K562 (cell line): ENCODE data around the gene WFIKKN1. TPM values are rescaled to one million over a fixed set of nuclear protein-coding genes. Genes with fewer than 3 reads are reported as not detected.

Source experiments
- ATAC-seq: fragments of 200-7000 bp; cut with Tn5 transposase; 3 replicates; pipeline ENCODE4 v1.9.1; 2020; ENCODE audit warnings: moderate library complexity
- BruUV-seq: library from RNA; stranded (reverse); fragments of 400-500 nt; replicated peaks from 2 replicates; lab custom pipeline; 2021; lab: Mats Ljungman, UMichigan
- CTCF ChIA-PET: fragments of 300-600 bp; formaldehyde crosslinking; extraction: SDS; loops from one replicate; lab custom pipeline; 2021; ENCODE audit warnings: low intra/inter-chr PET ratio; lab: Yijun Ruan, JAX
- POLR2A ChIA-PET: fragments of 300-600, 350-650 bp; sonication (Branson Sonifier 250); formaldehyde crosslinking; extraction: SDS; loops from one replicate; lab custom pipeline; 2021; ENCODE audit warnings: antibody characterized with exemption, inconsistent platforms; lab: Yijun Ruan, JAX
- DNase-seq, 4 experiments: peaks; one replicate each; pipeline versions ENCODE4 v3.0.0 to v3.0.0-alpha.2; 2011 to 2018; ENCODE audit warnings: low spot score in 3 of 4, mixed read lengths in 3 of 4; ENCODE audit errors: extremely low read depth in 1 of 4
- FAIRE-seq: peaks from 2 replicates; lab custom pipeline; 2011; peaks lifted over from hg19 to GRCh38; lab: Jason Lieb, UNC
- H2AFZ ChIP-seq: 2 replicates; pipeline ENCODE4 v1.6.0; 2011; ENCODE audit warnings: low read depth, low read length, control low read depth, inconsistent platforms
- H3K27ac ChIP-seq: fragments of 200-600 bp; 3 replicates; pipeline ENCODE4 v1.8.0; 2011; ENCODE audit warnings: low read depth, mild to moderate bottlenecking, control low read depth, inconsistent platforms, low read length, moderate library complexity, mixed read lengths; ENCODE audit errors: extremely low read depth
- H3K27me3 ChIP-seq, 2 experiments: fragments of 300-600 bp in 1 of 2; 2 replicates in 1 of 2; 3 replicates in 1 of 2; pipeline versions ENCODE4 v1.6.0 to v1.8.0; 2011; ENCODE audit warnings: inconsistent platforms in 2 of 2, low read length in 2 of 2, mild to moderate bottlenecking in 1 of 2, mixed read lengths in 1 of 2, moderate library complexity in 1 of 2; ENCODE audit not compliant: control insufficient read depth in 2 of 2, insufficient read depth in 2 of 2
- H3K36me3 ChIP-seq: fragments of 300-600 bp; 3 replicates; pipeline ENCODE4 v1.8.0; 2011; ENCODE audit warnings: mild to moderate bottlenecking, low read length, inconsistent platforms; ENCODE audit not compliant: control insufficient read depth, insufficient read depth
- H3K4me1 ChIP-seq, 2 experiments: fragments of 200-600 bp in 1 of 2; replicated peaks in 1 of 2; 2 replicates in 1 of 2; 3 replicates in 1 of 2; pipeline versions ENCODE4 v1.5.1 to v1.8.0; 2011; ENCODE audit warnings: inconsistent platforms in 2 of 2, low read length in 2 of 2, mild to moderate bottlenecking in 1 of 2, mixed read lengths in 1 of 2, moderate library complexity in 1 of 2; ENCODE audit not compliant: control insufficient read depth in 2 of 2, insufficient read depth in 2 of 2
- H3K4me2 ChIP-seq: 2 replicates; pipeline ENCODE4 v1.6.1; 2011; ENCODE audit warnings: low read length, control low read depth, inconsistent platforms, mixed read lengths; ENCODE audit not compliant: insufficient read depth
- H3K4me3 ChIP-seq: fragments of 200-600 bp; sonication (generic), shearing (Covaris generic); 2 replicates; pipeline ENCODE4 v1.5.1; 2016; ENCODE audit warnings: control low read depth, inconsistent platforms
- H3K79me2 ChIP-seq: fragments of 200-600 bp; 3 replicates; pipeline ENCODE4 v1.8.0; 2011; ENCODE audit warnings: low read length, inconsistent platforms; ENCODE audit not compliant: control insufficient read depth, insufficient read depth
- H3K9ac ChIP-seq, 2 experiments: 2 replicates each; pipeline versions ENCODE4 v1.6.0 to v1.6.1; 2011; ENCODE audit warnings: low read depth in 2 of 2, low read length in 2 of 2, control low read depth in 1 of 2, inconsistent platforms in 1 of 2, mild to moderate bottlenecking in 1 of 2, mixed read lengths in 1 of 2; ENCODE audit not compliant: insufficient read depth in 1 of 2
- H3K9me1 ChIP-seq: one replicate; pipeline ENCODE4 v1.6.0; 2011; ENCODE audit warnings: inconsistent platforms, mild to moderate bottlenecking, low read length, moderate library complexity; ENCODE audit not compliant: control insufficient read depth, insufficient read depth
- H3K9me3 ChIP-seq: replicated peaks from 2 replicates; pipeline ENCODE4 v1.5.1; 2011; ENCODE audit warnings: low read depth, low read length, inconsistent platforms; ENCODE audit not compliant: control insufficient read depth, insufficient read depth
- H4K20me1 ChIP-seq: replicated peaks from 2 replicates; pipeline ENCODE4 v1.6.1; 2011; ENCODE audit warnings: low read length, inconsistent platforms, mixed read lengths; ENCODE audit not compliant: control insufficient read depth, insufficient read depth
- CREBBP ChIP-seq: IDR thresholded peaks from one replicate; pipeline ENCODE4 v1.6.1; 2012; ENCODE audit warnings: low read depth, mild to moderate bottlenecking, control low read depth, inconsistent platforms, low read length
- ELF1 ChIP-seq: fragments of 200-800 bp; sonication (Bioruptor generic); IDR thresholded peaks from 2 replicates; pipeline ENCODE4 v1.6.1; 2016; ENCODE audit warnings: missing genetic modification characterization, missing compliant biosample characterization
- HDAC1 ChIP-seq, 2 experiments: fragments of 450-650 bp; IDR thresholded peaks; 2 replicates each; pipeline ENCODE4 v1.6.1; 2016 to 2017; ENCODE audit warnings: inconsistent platforms in 1 of 2, mild to moderate bottlenecking in 1 of 2, moderate library complexity in 1 of 2
- KDM1A ChIP-seq, 2 experiments: fragments of 450-650 bp; IDR thresholded peaks; 2 replicates each; pipeline ENCODE4 v1.6.1; 2016; ENCODE audit warnings: mild to moderate bottlenecking in 2 of 2
- RBM14 ChIP-seq: fragments of 200-400 bp; formaldehyde crosslinking; IDR thresholded peaks from 2 replicates; pipeline ENCODE4 v1.6.1; 2018; ENCODE audit warnings: low read depth, mild to moderate bottlenecking, low read length, moderate library complexity, borderline replicate concordance; ENCODE audit not compliant: insufficient read depth
- SNIP1 ChIP-seq: fragments of 450-650 bp; IDR thresholded peaks from 2 replicates; pipeline ENCODE4 v1.7.1; 2017; ENCODE audit warnings: low read depth, mild to moderate bottlenecking
- ZNF347 ChIP-seq: fragments of 450-650 bp; formaldehyde crosslinking; IDR thresholded peaks from 2 replicates; pipeline ENCODE4 v1.4.0; 2020; ENCODE audit warnings: low read depth, mild to moderate bottlenecking, moderate library complexity
- ZSCAN29 ChIP-seq: fragments of 450-650 bp; IDR thresholded peaks from 2 replicates; pipeline ENCODE4 v1.6.1; 2017
- WGBS: fragments of 100-300 bp; shearing (Covaris generic); methylation state at CpG from one replicate; pipeline ENCODE4 v1.1.6; 2016; ENCODE audit warnings: low coverage, mixed read lengths; ENCODE audit not compliant: insufficient coverage; ENCODE audit errors: missing lambda C conversion rate; 5-methylcytosine and 5-hydroxymethylcytosine counted together
- in situ Hi-C: fragments of 300-500 bp; cut with MboI; formaldehyde crosslinking; loops from 4 replicates; pipeline ENCODE4 v1.15.0; 2018; ENCODE audit warnings: inconsistent platforms, mixed read lengths
- intact Hi-C: fragments of 100-400 bp; cut with micrococcal nuclease; formaldehyde crosslinking; loops from 2 replicates; pipeline ENCODE4 v1.14.2; 2022
- polyA plus RNA-seq, 8 experiments: library from polyadenylated mRNA; depleted of rRNA in 4 of 8; stranded (reverse) in 5 of 8; unstranded in 3 of 8; fragments of >200 nt; fragmentation: Nextera tagmentation in 2 of 8; fragmentation: Illumina TruSeq in 1 of 8; extraction: Ambion mirVana in 2 of 8; extraction: Trizol in 1 of 8; gene quantifications; 2 replicates each; pipeline versions ENCODE4 v1.2.1 to v1.2.3, GENCODE V29; 2011 to 2014; ENCODE audit warnings: inconsistent platforms in 1 of 8, missing spikeins in 1 of 8
- total RNA-seq, 7 experiments: library from RNA; depleted of rRNA in 6 of 7; stranded (reverse); fragments of >200 nt in 6 of 7; fragmentation: Illumina TruSeq in 2 of 7; extraction: Trizol in 2 of 7; gene quantifications; 2 replicates each; pipeline versions ENCODE4 v1.2.1 to v1.2.3, GENCODE V29; 2011 to 2021; ENCODE audit warnings: low replicate concordance in 1 of 7
- TF ChIP-seq, protein P1 (sequence below): IDR thresholded peaks from 2 replicates; pipeline ENCODE4 v1.6.1; 2011; ENCODE audit warnings: borderline replicate concordance, low read depth, mild to moderate bottlenecking, moderate library complexity, low read length; ENCODE audit not compliant: insufficient read depth, poor library complexity, severe bottlenecking
- TF ChIP-seq, protein P2 (sequence below), 3 experiments: IDR thresholded peaks in 2 of 3; conservative IDR thresholded peaks in 1 of 3; 2 replicates each; pipeline ENCODE4 v1.5.1; 2011 to 2012; ENCODE audit warnings: low read length in 3 of 3, mild to moderate bottlenecking in 3 of 3, control low read depth in 2 of 3, improper control_type of control experiment in 1 of 3, inconsistent platforms in 1 of 3, low read depth in 1 of 3, mixed read lengths in 1 of 3, moderate library complexity in 1 of 3; ENCODE audit not compliant: insufficient read depth in 2 of 3

The WFIKKN1 gene
- total and polyA plus RNA-seq, 9 of the 15 experiments (the other 6 are each of a cell fraction or from before 2014, with no cell fraction given) = 0.14 to 1.1 (median 0.50) TPM; not detected in 4

DNA sequence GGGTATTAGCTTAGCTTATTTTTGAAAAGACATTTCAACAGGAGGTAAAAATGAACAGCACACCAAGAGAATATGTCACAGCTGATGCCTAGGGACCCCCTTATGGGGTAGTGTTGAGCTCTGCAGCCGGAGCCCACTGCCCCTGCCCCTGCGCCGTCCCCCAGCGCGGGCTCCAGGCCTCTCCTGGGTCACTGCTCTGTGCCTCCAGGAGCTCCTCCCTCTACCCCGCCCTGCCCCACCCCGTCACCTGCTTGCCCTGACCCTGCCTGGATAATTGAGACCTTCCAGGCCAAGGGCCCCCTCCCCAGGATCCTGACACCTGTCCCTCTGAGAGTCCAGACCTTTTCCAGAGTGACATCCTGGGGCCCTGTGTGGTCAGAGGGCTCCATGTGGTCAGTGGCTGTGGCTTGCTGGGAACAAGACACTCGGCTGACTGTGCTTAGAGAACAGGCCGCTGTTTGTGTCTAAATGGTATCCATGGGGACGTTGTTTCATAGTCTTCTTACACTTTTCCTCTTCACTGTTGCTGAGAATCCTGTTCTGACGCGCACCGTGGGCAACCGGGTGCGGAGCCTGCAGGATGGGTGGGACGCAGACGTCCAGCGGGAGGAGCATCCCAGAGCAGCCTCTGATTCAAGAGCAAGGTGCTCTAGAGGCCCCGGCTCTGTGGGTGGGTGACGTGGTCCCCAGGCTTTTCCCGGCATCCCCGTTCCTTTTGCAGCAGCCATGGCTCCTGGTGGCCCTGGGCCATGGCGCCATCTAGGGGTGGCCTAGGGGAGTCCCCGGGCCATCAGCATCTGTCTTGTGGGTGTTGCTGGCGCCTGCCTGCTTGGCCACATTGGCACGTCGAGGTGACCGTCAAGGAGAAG lies 20.0 kb upstream of the WFIKKN1 start:
- POLR2A ChIA-PET = interaction anchor here (0.6 to 1.4 kb wide), 3 partner anchors 9 to 26 kb away, joined by 3 to 4 read pairs (median 4); partner anchors contain the start of gene METTL26
- in situ Hi-C loops = no loop called here
- no peaks in the 10 kb centered on the region for H4K20me1 ChIP-seq
- no TSS peak for BruUV-seq
- H3K4me1 ChIP-seq = peaks cover 0 to 23% of the 10 kb centered on the region in 2 experiments; a peak in 2 of 5 replicates
- intact Hi-C loops = no loop called here
- peaks cover 6% of the 10 kb centered on the region; the same call in 1 of the 3 replicates for H3K36me3 ChIP-seq
- H3K9me1 ChIP-seq = no peaks in the 10 kb centered on the region
- FAIRE-seq (no peak), ATAC-seq (peak; percentile 58; the same call in 2 of the 3 replicates), DNase-seq (peak in 2 of 4 experiments; percentile 51 to 71)
- H3K4me3 ChIP-seq = no peak overlapping the region
- no peak overlapping the region for H2AFZ ChIP-seq
- no peak overlapping the region for H3K4me2 ChIP-seq
- WGBS = 89% methylated on average over 21 of the region's 28 CpGs
- H3K27ac ChIP-seq = no peak overlapping the region
- CTCF ChIA-PET = no interaction called here
- H3K9ac ChIP-seq = no peak overlapping the region
- 0 out of 2 replicates have a peak, but pooled peaks cover 4% of the 10 kb centered on the region for H3K9me3 ChIP-seq
- TF ChIP-seq RBM14 (no peak), CREBBP (no peak), SNIP1 (no peak), HDAC1 (IDR thresholded peaks at IDR 0.05) (no peak), KDM1A (IDR thresholded peaks at IDR 0.05) (no peak), ELF1 (no peak), ZSCAN29 (no peak), ZNF347 (CRISPR knock-in tag) (no peak)
- TF ChIP-seq, protein P1, sequence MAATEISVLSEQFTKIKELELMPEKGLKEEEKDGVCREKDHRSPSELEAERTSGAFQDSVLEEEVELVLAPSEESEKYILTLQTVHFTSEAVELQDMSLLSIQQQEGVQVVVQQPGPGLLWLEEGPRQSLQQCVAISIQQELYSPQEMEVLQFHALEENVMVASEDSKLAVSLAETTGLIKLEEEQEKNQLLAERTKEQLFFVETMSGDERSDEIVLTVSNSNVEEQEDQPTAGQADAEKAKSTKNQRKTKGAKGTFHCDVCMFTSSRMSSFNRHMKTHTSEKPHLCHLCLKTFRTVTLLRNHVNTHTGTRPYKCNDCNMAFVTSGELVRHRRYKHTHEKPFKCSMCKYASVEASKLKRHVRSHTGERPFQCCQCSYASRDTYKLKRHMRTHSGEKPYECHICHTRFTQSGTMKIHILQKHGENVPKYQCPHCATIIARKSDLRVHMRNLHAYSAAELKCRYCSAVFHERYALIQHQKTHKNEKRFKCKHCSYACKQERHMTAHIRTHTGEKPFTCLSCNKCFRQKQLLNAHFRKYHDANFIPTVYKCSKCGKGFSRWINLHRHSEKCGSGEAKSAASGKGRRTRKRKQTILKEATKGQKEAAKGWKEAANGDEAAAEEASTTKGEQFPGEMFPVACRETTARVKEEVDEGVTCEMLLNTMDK = peak; percentile 57
- TF ChIP-seq, protein P2, sequence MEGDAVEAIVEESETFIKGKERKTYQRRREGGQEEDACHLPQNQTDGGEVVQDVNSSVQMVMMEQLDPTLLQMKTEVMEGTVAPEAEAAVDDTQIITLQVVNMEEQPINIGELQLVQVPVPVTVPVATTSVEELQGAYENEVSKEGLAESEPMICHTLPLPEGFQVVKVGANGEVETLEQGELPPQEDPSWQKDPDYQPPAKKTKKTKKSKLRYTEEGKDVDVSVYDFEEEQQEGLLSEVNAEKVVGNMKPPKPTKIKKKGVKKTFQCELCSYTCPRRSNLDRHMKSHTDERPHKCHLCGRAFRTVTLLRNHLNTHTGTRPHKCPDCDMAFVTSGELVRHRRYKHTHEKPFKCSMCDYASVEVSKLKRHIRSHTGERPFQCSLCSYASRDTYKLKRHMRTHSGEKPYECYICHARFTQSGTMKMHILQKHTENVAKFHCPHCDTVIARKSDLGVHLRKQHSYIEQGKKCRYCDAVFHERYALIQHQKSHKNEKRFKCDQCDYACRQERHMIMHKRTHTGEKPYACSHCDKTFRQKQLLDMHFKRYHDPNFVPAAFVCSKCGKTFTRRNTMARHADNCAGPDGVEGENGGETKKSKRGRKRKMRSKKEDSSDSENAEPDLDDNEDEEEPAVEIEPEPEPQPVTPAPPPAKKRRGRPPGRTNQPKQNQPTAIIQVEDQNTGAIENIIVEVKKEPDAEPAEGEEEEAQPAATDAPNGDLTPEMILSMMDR (IDR thresholded peaks at IDR 0.05 in 2 of 3, conservative IDR thresholded peaks at IDR 0.05 in 1 of 3; ENCODE audit: insufficient read depth in 2 of 3, low read depth in 1 of 3, low read length in 3 of 3) = peak; percentile 26 to 30 (median 26); a peak in 4 of 6 replicates
- peaks cover 18% of the 10 kb centered on the region; the same call in 2 of the 3 replicates for H3K79me2 ChIP-seq
- no peaks in the 10 kb centered on the region for H3K27me3 ChIP-seq
